K562 treated with DMSO at 1 percent for 12 hours (cell line): Measurements from ENCODE around the gene OR5M8. TPM values are rescaled to one million over a fixed set of nuclear protein-coding genes. Genes with fewer than 3 reads are reported as not detected.

ENCODE experiments used
- total RNA-seq: library from RNA; unstranded; fragments of 300-600 nt; gene quantifications from 2 replicates; pipeline ENCODE4 v1.2.3, GENCODE V29; 2022; ENCODE audit not compliant: insufficient read depth

Gene OR5M8
- not detected in 2 replicates for total RNA-seq

GRCh38 chr11:56491270-56491669 is at the start of gene OR5M8:
Gene OR5M8 (minus strand): TSS chr11:56491370. CDS start chr11:56491370, 0 bp downstream.

GRCh38 chr11:56473252-56473651 is 17.9 kb downstream of the OR5M8 start, which contains the start of gene OR5M3:
Gene OR5M3 (minus strand): TSS chr11:56473352. CDS start chr11:56470497, 2,855 bp downstream.

Other genes with a start within 250 kb of the OR5M8 start
- gene OR5T3, start 239.1 kb downstream of the OR5M8 start, total RNA-seq: not detected in 2 replicates
- not detected in 2 replicates for gene OR5T1, start 217.2 kb downstream of the OR5M8 start, total RNA-seq
- not detected in 2 replicates for gene OR8H1, start 199.1 kb downstream of the OR5M8 start, total RNA-seq
- gene OR8K3, start 176.2 kb downstream of the OR5M8 start, total RNA-seq: not detected in 2 replicates
- not detected in 2 replicates for gene OR8K1, start 145.3 kb downstream of the OR5M8 start, total RNA-seq
- gene OR8J1, start 137.1 kb downstream of the OR5M8 start, total RNA-seq: not detected in 2 replicates
- not detected in 2 replicates for gene OR8U1, start 115.7 kb downstream of the OR5M8 start, total RNA-seq
- not detected in 2 replicates for gene OR5AL1, start 78.7 kb downstream of the OR5M8 start, total RNA-seq
- gene OR5M3, start 18.0 kb downstream of the OR5M8 start, total RNA-seq: not detected in 2 replicates
- gene OR5M11, start 51.9 kb upstream of the OR5M8 start, total RNA-seq: not detected in 2 replicates
- gene OR5M10, start 86.4 kb upstream of the OR5M8 start, total RNA-seq: not detected in 2 replicates
- gene OR5M1, start 123.5 kb upstream of the OR5M8 start, total RNA-seq: not detected in 2 replicates
- gene OR5AP2, start 151.1 kb upstream of the OR5M8 start, total RNA-seq: not detected in 2 replicates
- not detected in 2 replicates for gene OR5AR1, start 172.3 kb upstream of the OR5M8 start, total RNA-seq
- not detected in 2 replicates for gene OR9G1, start 207.7 kb upstream of the OR5M8 start, total RNA-seq